HG03097 (cell line): ENCODE results near the gene C1QL4.
"Not testable (repeated sequence)": the region's sequence is repeated elsewhere in the genome, so short reads cannot be mapped to it uniquely, and the experiment has no call there.

Experiments
- ATAC-seq: cut with Tn5 transposase; IDR thresholded peaks from one replicate; pipeline ENCODE4 v1.9.1; 2021; ENCODE audit not compliant: unreplicated experiment, low FRiP score

Gene C1QL4

DNA sequence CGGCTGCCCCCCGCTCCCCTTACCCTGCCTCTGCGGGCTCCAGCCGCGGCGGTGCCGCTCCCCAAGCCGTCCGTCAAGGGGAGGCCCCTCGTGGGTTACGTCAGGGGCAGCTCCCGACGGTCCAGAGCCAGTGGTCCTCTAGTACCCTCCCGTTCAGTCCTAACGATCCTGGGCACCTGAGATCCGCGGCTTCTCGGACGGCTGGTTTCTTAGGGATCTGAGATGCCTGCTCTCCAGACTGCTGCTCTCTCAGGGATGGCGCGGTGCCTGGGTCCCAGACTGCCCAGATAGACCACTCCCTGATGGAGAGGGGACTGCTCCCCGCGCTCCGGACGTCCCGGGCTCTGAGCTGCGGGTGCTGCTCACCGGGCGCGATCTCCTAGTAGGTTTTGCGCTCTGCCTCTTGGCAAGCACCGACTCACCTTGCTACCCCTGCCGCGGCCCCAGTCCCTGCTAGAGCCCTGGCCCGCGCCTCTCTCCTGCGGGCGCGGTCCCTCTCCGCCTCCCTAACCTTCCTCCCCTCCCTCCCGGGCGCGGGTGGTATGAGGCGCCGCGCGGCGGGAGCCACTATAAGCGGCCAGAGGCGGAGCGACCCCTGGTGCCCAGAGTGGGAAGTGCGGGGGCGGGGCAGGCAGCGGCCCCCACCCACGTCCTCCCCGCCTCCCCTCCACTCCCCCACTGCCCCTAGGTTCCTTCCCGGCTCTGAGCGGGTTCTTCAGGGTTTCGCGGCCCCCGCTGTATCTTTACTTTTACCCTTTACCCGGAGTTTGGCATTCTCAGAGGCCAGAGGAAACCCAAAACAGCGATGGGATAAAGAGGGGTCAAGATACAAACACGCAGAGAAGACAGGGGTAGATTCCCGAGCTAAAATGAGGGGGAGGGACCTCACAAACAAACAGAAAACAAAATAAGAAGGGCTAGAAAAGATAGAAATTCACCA lies at the start of gene C1QL4:
TSS of gene C1QL4 (minus strand) at position 544 of the 940 bp plus-strand sequence. CDS start 711 bp downstream, outside the sequence.
- ATAC-seq = peak; percentile 66

- not testable (repeated sequence) for ATAC-seq
These were observed 43.2 kb upstream of the C1QL4 start for GRCh38 chr12:49380184-49380583.

DNA sequence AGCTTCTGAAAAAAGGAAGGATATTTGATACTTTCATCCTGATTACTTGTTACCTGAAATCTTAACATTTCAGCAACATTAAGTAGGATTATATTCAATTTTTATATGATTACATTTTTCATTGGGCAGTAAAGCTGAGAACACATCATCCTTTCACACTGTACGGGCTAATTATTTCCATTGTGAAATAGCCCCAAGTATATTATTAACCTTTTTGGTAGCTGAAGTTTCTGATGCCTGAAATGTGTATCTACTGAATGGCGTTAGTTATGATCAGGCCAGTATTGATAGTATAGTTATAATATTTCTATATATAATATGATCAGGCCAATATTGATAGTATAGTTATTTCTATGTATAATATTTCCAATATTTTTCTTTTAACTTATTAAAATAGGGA lies 40.4 kb upstream of the C1QL4 start:
- no peak for ATAC-seq

GRCh38 chr12:49375406-49375805 lies 38.4 kb upstream of the C1QL4 start:
- ATAC-seq = peak; percentile 51

DNA sequence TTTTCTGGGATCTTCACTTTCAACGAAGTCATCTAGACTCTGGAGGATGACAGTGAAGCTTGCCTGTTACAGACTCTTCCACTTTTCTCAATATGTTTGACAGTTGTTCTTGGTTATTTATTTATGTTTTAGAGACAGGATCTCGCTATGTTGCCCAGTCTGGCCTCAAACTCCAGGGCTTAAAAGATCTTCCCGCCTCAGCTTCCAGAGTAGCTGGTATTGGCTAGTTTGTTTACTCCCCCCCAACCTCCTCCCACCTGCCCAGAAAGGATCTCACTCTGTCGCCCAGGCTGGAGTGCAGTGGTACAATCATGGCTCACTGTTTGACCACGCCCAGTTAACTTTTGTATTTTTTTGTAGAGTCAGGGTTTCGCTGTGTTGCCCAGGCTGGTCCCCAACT lies 33.6 kb upstream of the C1QL4 start:
- ATAC-seq = no peak

DNA sequence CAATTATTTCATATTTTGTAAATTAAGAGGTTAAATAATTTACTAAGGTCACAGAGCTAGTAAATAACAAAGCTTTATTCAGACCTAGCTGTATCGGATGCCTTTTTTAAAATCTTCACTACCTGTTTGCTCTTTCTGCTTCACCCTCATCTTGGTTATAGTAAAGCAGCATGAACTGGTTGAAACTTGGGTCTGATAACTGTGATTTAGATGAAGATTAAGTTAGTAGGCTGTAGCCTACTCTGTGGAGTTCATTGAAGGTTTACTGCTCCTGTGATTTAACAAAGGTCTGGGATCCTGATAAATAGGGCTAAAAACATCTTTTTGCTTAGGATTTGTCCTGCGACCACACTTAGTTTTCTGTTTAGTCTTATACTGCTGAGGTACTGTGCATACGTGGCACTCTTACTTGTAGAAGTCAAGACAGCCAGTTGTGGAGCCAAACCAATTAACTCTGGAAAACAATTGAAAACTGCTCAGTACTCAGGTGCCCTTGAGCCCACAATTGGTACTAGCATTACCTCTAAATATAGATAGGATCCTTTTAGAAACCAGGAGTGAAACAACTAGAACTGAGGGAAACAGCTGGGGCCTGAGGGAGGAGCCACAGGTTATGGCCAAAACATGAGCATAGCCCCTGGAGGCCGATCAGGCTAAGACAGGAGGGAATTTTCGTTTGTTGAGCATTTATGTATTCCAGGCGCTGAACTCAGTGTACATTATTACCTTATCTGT lies 32.6 kb upstream of the C1QL4 start:
- peak; percentile 45 for ATAC-seq

DNA sequence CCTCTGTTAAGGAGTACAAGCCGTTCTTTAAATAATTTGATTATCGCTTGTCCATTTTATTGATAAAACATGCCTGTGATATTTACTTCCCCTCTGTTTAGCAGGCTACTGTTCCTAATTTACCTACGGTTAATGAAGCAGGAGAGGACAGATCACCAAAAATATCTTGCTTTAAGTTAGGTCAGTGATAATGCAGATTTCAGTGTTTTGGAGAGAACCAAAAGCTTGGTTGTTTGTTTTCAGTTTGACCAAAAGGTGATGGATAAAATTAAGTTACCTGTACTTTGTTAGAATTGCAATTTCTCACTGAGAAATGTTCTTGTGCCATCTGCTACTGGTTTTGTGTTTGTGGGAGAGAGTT lies 31.2 kb upstream of the C1QL4 start:
- no peak for ATAC-seq

GRCh38 chr12:49367381-49368239 lies 30.6 kb upstream of the C1QL4 start, which contains the start of gene SPATS2:
Gene SPATS2 (plus strand): TSS chr12:49367462. CDS start chr12:49461013, 93,551 bp downstream.
- ATAC-seq = no peak

DNA sequence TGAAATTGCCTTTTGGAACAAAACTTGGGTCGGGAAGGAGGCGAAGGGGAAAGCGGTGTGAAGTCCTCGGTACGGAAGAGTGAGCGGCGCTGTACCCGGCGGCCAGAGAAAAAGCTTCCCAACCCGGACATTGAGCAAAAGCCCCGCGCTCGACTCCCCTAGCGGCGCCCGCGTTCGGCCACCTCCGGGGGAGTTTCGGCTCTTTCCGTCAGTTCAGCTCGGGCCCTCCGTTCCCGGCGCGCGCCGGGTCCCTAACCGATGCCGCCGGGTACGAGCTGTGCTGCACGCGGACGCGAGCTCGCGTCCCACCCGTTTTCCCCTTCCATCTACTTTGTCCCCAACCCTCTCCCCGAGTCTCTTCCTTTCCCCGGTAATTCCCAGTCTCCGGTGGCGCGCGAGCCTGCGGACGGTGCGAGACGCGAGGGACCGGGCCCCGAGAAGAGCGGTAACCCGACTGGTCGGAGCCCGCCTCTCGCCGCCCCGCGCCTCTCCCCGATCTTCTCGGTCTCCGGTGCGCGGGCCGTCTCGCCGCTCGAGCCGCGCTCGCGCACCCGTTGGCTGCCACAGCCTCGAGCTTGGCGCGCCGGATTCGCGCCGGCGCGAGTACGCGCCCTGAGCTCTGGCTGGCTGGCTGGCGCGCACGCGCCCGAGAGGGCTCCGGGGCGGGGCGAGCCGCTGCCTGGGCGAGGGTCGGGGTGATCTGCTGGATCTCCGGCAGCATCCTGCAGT lies 29.8 kb upstream of the C1QL4 start:
- peak; percentile 64 for ATAC-seq

DNA sequence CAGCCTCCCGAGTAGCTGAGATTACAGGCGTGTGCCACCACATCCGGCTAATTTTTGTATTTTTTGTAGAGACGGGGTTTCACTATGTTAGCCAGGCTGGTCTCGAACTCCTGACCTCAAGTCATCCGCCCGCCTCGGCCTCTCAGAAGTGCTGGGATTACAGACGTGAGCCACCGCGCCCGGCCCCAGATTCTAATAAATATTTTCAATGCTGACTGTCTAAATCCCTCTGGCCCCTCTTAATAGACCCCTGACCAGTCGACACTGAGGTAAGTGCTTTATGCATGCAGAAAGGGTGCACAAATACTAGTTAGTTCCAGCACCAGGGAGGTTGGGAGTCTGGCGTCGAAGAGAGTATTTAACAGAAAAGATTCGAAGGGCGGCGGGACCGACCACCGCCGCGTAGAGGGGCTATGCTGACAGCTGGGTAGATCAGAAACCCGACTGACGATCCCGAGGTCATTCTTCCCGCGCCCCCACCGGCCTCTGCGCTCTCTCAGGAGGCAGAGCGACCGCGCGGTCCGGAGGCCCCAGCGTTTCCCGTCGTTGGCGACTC lies 29.2 kb upstream of the C1QL4 start:
- no peak for ATAC-seq

GRCh38 chr12:49365542-49365941 lies 28.6 kb upstream of the C1QL4 start:
- ATAC-seq = no peak

DNA sequence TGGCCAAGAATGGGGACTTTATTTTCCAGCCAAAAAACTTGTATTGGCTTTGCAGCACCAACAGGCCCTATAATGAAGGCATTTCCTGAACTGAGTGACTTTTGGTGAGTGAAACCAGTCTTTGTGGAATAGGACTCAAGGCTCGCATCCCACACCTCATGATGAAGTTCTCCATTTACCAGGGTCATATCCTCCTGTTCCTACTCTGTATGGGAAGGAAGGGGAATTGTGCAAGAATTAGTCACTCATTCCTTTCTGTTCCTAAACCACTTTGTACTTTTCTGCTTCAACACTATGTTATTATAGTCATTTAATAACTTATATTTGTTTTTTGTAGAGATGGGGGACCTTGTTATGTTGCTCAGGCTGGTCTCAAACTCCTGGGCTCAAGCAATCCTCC lies 28.0 kb upstream of the C1QL4 start:
- no peak for ATAC-seq

DNA sequence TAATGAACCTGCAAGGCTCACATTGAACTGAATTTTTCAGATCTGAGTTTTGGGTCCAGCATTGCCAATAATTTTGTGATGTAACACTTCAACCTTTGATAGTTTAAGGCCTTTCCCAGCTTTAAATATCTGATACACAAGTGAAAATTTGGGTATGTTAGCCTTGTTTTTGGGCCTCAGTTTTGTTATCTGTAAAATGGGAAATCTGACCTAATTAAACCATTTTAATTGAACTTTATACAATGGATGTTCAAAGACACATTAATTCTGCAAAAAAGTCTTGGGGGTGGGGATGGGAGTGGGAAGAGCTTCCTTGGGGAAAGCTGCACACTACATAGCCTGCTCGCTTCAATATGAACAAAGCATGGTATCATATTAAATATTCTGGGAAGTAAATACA lies 25.1 kb upstream of the C1QL4 start:
- no peak for ATAC-seq

- no peak for ATAC-seq
These were observed 22.7 kb upstream of the C1QL4 start for GRCh38 chr12:49359671-49360070.

DNA sequence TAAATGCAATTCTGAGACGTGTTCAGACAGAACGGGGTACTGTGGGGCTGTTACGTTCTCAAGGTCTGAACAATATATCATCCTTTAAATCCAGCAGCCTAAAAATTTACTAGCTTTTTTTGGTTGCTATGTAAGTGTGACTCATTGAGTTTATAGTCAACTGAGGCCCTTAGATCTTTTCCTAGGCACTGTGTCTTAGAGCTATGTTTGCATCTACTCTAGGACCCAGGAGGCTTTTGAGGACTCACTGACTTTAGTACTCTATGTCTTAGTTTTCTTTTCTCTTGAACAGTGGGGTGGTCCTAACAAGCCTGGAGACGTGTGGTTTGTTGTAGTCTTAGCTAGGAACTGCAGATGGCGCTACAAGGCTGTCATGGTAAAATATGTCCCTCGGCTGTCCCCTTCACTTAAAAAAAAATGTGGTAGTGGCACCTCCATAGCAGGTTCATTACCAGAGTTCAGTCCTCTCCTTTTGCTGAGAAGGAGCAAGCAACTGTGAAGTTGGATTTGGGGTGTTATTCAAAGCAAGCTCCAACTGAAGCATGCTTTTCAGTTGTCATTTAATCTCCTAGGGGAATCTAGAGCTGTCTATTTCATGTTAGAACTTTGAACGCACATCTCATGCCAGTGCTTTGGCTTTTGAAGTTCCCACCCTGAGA lies 21.6 kb upstream of the C1QL4 start:
- ATAC-seq = peak; percentile 81

GRCh38 chr12:49357103-49357678 lies 20.2 kb upstream of the C1QL4 start:
- no peak for ATAC-seq

GRCh38 chr12:49355913-49356312 lies 18.9 kb upstream of the C1QL4 start:
- ATAC-seq = no peak

DNA sequence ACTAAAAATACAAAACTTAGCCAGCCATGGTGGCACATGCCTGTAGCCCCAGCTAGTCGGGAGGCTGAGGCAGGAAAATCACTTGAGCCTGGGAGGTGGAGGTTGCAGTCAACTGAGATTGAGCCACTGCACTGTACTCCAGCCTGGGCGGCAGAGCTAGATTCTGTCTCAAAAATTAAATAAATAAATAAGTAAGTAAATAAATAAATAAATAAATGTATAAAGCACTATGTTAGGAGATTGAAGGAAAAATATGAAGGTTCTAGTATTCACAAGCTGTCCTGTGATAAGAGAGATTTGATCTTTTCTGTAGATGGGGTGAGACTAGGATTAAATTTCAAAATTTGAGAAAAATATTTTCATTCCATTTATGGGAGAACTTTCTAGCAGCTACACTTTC lies 15.4 kb upstream of the C1QL4 start:
- ATAC-seq = no peak

DNA sequence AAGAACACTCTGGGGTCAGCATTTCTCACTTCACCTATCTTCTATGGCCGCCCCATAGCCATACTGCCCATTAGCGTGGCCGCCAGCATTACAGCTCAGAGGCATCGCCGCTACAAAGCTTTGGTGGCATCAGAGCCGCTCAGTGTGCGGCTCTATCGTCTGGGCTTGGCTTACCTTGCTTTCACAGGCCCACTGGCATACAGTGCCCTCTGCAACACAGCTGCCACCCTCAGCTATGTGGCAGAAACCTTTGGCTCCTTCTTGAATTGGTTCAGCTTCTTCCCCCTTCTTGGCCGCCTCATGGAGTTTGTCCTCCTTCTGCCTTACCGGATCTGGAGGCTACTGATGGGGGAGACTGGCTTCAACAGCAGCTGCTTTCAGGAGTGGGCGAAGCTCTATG lies 12.3 kb upstream of the C1QL4 start:
- no peak for ATAC-seq
